HepG2 (cell line): ENCODE data around the gene AZU1. TPM values are rescaled to one million over a fixed set of nuclear protein-coding genes. Genes with fewer than 3 reads are reported as not detected.

Source experiments
- AGO2 ChIP-seq: fragments of 200-400 bp; formaldehyde crosslinking; optimal IDR thresholded peaks from 2 replicates; pipeline ENCODE3; 2017; ENCODE audit warnings: mild to moderate bottlenecking, low read depth, low read length, moderate library complexity
- EP300 ChIP-seq, 3 experiments: sonication (generic) in 1 of 3; formaldehyde crosslinking in 1 of 3; IDR thresholded peaks; 2 replicates each; pipeline versions ENCODE4 v1.5.1 to v1.6.1; 2011 to 2020; ENCODE audit warnings: low read depth in 2 of 3, low read length in 2 of 3, borderline replicate concordance in 1 of 3, improper control_type of control experiment in 1 of 3, mild to moderate bottlenecking in 1 of 3, missing genetic modification reagents in 1 of 3, moderate library complexity in 1 of 3
- HCFC1 ChIP-seq: fragments of 150-350 bp; IDR thresholded peaks from 2 replicates; pipeline ENCODE4 v1.6.1; 2014; ENCODE audit warnings: low read depth, low read length
- HNRNPL ChIP-seq: fragments of 200-400 bp; formaldehyde crosslinking; IDR thresholded peaks from 2 replicates; pipeline ENCODE4 v1.6.1; 2017; ENCODE audit warnings: mild to moderate bottlenecking, low read depth, low read length
- KLF9 ChIP-seq: IDR thresholded peaks from 2 replicates; pipeline ENCODE4 v1.6.1; 2016; ENCODE audit warnings: low read depth
- MYNN ChIP-seq: sonication (generic); formaldehyde crosslinking; IDR thresholded peaks from 2 replicates; pipeline ENCODE4 v1.4.0; 2020; ENCODE audit warnings: mild to moderate bottlenecking, low read depth, missing genetic modification reagents
- PAF1 ChIP-seq: IDR thresholded peaks from 2 replicates; pipeline ENCODE4 v1.6.1; 2016; ENCODE audit warnings: missing genetic modification reagents, missing compliant biosample characterization
- PCBP1 ChIP-seq: fragments of 200-400 bp; formaldehyde crosslinking; IDR thresholded peaks from 2 replicates; pipeline ENCODE4 v1.6.1; 2017; ENCODE audit warnings: mild to moderate bottlenecking, low read depth, low read length, borderline replicate concordance
- ZC3H13 ChIP-seq: sonication (generic); formaldehyde crosslinking; IDR thresholded peaks from 2 replicates; pipeline ENCODE4 v1.8.1; 2023; ENCODE audit warnings: mild to moderate bottlenecking, missing genetic modification reagents, moderate library complexity
- ZKSCAN8 ChIP-seq: IDR thresholded peaks from 2 replicates; pipeline ENCODE4 v1.6.1; 2016; ENCODE audit warnings: borderline replicate concordance, missing genetic modification reagents, missing compliant biosample characterization
- ZNF496 ChIP-seq: sonication (generic); formaldehyde crosslinking; IDR thresholded peaks from 2 replicates; pipeline ENCODE4 v1.8.1; 2023; ENCODE audit warnings: mild to moderate bottlenecking, moderate library complexity, missing genetic modification reagents; ENCODE audit not compliant: insufficient replicate concordance
- ZNF501 ChIP-seq: sonication (generic); formaldehyde crosslinking; IDR thresholded peaks from 2 replicates; pipeline ENCODE4 v1.5.1; 2020; ENCODE audit warnings: mild to moderate bottlenecking, moderate library complexity, missing genetic modification reagents
- ZNF749 ChIP-seq: sonication (generic); formaldehyde crosslinking; IDR thresholded peaks from 2 replicates; pipeline ENCODE4 v1.8.0; 2022; ENCODE audit warnings: mild to moderate bottlenecking, missing genetic modification reagents, moderate library complexity, borderline replicate concordance
- polyA plus RNA-seq, 8 experiments: library from polyadenylated mRNA; depleted of rRNA in 3 of 8; stranded (reverse) in 7 of 8; unstranded in 1 of 8; fragments of >200 nt; fragmentation: Illumina TruSeq in 4 of 8; extraction: Trizol in 4 of 8; gene quantifications; 2 replicates each; pipeline versions ENCODE4 v1.2.1 to v1.2.3, GENCODE V29; 2011 to 2016; ENCODE audit warnings: low read depth in 4 of 8, missing spikeins in 1 of 8, mixed read lengths in 1 of 8; ENCODE audit not compliant: insufficient read depth in 1 of 8
- total RNA-seq, 5 experiments: library from RNA; depleted of rRNA; stranded (reverse); fragments of >200 nt; fragmentation: Illumina TruSeq; extraction: Trizol; gene quantifications; 2 replicates each; pipeline ENCODE4 v1.2.3, GENCODE V29; 2016; ENCODE audit warnings: low read depth in 1 of 5
- TF ChIP-seq, protein P1 (sequence below): IDR thresholded peaks from 2 replicates; pipeline ENCODE4 v1.6.1; 2016; ENCODE audit warnings: low read depth
- TF ChIP-seq, protein P2 (sequence below): sonication (generic); formaldehyde crosslinking; IDR thresholded peaks from 2 replicates; pipeline ENCODE4 v1.4.0; 2020; ENCODE audit warnings: missing genetic modification reagents, low read depth, mild to moderate bottlenecking, borderline replicate concordance
- TF ChIP-seq, protein P3 (sequence below): sonication (generic); formaldehyde crosslinking; IDR thresholded peaks from 2 replicates; pipeline ENCODE4 v1.4.0; 2020; ENCODE audit warnings: missing genetic modification reagents
- TF ChIP-seq, protein P4 (sequence below): sonication (generic); formaldehyde crosslinking; IDR thresholded peaks from 2 replicates; pipeline ENCODE4 v1.4.0; 2020; ENCODE audit warnings: low read depth, mild to moderate bottlenecking, missing genetic modification reagents
- TF ChIP-seq, protein P5 (sequence below): sonication (generic); formaldehyde crosslinking; IDR thresholded peaks from 2 replicates; pipeline ENCODE4 v1.4.0; 2020; ENCODE audit warnings: missing genetic modification reagents

Gene AZU1
- total and polyA plus RNA-seq, 2 of the 13 experiments (the other 11 are each of a cell fraction or from before 2014, with no cell fraction given) = not detected

DNA sequence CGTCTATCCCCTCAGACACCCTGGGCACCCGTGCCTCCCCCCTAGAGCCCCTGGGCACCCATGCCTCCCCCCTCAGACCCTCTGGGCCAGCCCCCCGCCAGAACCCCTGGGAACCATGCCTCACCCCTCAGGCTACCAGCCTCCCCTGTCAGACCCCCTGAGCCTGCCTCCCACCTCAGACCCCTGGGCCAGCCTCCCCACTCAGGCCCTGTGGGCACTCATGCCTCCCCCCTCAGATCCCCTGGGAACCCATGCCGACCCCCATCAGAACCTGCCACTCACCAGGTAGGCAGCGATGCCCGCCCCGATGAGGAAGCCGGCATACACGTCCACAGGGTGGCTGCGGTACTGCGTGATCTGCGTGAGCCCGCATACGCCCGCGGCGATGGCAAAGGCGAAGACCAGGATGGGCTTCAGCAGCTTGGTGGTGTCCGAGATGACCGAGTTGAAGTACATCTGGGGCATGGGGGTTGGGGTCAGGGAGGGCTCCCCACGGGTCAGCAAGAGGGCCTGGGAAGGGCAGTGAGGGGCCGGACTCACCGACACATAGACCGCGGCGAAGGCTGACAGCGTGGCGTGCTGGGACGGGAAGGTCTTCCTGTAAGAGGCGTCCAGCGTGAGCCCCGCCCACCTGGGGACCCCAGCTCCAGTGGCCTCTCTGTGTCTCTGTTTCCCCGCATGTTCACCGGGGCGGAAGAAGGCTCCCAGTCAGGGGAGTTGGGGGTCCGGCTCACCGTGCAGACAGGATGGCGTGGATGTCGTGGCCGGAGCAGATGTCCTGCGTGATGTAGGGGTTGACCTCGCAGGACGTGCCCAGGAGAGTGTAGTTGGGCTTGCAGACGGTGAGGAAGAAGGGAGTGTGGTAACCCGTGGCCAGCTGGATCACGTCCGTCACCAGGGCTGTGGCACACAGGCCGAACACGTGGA is 13.2 kb upstream of the AZU1 start (continued):
- TF ChIP-seq ZNF496 = no peak
- no peak for TF ChIP-seq KLF9 (CRISPR knock-in tag)
- 0 out of 2 replicates have a peak, but pooled peaks have one; percentile 48 for TF ChIP-seq HNRNPL
- no peak for TF ChIP-seq ZNF501
- peak; percentile 96 for TF ChIP-seq AGO2
- no peak for TF ChIP-seq ZKSCAN8 (CRISPR knock-in tag)
- TF ChIP-seq HCFC1 = no peak
- TF ChIP-seq, protein P1, sequence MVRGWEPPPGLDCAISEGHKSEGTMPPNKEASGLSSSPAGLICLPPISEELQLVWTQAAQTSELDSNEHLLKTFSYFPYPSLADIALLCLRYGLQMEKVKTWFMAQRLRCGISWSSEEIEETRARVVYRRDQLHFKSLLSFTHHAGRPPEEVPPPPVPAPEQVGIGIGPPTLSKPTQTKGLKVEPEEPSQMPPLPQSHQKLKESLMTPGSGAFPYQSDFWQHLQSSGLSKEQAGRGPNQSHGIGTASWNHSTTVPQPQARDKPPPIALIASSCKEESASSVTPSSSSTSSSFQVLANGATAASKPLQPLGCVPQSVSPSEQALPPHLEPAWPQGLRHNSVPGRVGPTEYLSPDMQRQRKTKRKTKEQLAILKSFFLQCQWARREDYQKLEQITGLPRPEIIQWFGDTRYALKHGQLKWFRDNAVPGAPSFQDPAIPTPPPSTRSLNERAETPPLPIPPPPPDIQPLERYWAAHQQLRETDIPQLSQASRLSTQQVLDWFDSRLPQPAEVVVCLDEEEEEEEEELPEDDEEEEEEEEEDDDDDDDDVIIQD = no peak
- 0 out of 2 replicates have a peak, but pooled peaks have one; percentile 74 for TF ChIP-seq PCBP1
- no peak for TF ChIP-seq MYNN (CRISPR knock-in tag)
- TF ChIP-seq, protein P2, sequence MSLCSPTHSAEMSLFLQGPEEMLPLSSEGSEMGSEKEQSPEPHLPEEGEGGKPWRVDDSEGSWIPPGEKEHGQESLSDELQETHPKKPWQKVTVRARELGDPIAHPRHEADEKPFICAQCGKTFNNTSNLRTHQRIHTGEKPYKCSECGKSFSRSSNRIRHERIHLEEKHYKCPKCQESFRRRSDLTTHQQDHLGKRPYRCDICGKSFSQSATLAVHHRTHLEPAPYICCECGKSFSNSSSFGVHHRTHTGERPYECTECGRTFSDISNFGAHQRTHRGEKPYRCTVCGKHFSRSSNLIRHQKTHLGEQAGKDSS (CRISPR knock-in tag) = no peak
- TF ChIP-seq, protein P3, sequence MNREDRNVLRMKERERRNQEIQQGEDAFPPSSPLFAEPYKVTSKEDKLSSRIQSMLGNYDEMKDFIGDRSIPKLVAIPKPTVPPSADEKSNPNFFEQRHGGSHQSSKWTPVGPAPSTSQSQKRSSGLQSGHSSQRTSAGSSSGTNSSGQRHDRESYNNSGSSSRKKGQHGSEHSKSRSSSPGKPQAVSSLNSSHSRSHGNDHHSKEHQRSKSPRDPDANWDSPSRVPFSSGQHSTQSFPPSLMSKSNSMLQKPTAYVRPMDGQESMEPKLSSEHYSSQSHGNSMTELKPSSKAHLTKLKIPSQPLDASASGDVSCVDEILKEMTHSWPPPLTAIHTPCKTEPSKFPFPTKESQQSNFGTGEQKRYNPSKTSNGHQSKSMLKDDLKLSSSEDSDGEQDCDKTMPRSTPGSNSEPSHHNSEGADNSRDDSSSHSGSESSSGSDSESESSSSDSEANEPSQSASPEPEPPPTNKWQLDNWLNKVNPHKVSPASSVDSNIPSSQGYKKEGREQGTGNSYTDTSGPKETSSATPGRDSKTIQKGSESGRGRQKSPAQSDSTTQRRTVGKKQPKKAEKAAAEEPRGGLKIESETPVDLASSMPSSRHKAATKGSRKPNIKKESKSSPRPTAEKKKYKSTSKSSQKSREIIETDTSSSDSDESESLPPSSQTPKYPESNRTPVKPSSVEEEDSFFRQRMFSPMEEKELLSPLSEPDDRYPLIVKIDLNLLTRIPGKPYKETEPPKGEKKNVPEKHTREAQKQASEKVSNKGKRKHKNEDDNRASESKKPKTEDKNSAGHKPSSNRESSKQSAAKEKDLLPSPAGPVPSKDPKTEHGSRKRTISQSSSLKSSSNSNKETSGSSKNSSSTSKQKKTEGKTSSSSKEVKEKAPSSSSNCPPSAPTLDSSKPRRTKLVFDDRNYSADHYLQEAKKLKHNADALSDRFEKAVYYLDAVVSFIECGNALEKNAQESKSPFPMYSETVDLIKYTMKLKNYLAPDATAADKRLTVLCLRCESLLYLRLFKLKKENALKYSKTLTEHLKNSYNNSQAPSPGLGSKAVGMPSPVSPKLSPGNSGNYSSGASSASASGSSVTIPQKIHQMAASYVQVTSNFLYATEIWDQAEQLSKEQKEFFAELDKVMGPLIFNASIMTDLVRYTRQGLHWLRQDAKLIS (CRISPR knock-in tag) = no peak
- TF ChIP-seq, protein P4, sequence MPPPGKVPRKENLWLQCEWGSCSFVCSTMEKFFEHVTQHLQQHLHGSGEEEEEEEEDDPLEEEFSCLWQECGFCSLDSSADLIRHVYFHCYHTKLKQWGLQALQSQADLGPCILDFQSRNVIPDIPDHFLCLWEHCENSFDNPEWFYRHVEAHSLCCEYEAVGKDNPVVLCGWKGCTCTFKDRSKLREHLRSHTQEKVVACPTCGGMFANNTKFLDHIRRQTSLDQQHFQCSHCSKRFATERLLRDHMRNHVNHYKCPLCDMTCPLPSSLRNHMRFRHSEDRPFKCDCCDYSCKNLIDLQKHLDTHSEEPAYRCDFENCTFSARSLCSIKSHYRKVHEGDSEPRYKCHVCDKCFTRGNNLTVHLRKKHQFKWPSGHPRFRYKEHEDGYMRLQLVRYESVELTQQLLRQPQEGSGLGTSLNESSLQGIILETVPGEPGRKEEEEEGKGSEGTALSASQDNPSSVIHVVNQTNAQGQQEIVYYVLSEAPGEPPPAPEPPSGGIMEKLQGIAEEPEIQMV (CRISPR knock-in tag) = no peak
- no peak for TF ChIP-seq ZNF749 (CRISPR knock-in tag)
- no peak for TF ChIP-seq PAF1 (CRISPR knock-in tag)
- no peak for TF ChIP-seq EP300 (IDR thresholded peaks at IDR 0.05; ENCODE audit: low read depth in 2 of 2, low read length in 2 of 2)
- TF ChIP-seq EP300 (CRISPR knock-in tag; IDR thresholded peaks at IDR 0.05; ENCODE audit: borderline replicate concordance) = no peak
- TF ChIP-seq ZC3H13 (CRISPR knock-in tag) = 0 out of 2 replicates have a peak, but pooled peaks have one; percentile 16
- TF ChIP-seq, protein P5, sequence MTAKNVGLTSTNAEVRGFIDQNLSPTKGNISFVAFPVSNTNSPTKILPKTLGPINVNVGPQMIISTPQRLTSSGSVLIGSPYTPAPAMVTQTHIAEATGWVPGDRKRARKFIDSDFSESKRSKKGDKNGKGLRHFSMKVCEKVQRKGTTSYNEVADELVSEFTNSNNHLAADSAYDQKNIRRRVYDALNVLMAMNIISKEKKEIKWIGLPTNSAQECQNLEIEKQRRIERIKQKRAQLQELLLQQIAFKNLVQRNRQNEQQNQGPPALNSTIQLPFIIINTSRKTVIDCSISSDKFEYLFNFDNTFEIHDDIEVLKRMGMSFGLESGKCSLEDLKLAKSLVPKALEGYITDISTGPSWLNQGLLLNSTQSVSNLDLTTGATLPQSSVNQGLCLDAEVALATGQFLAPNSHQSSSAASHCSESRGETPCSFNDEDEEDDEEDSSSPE (CRISPR knock-in tag) = no peak
